HEK293 (cell line): ENCODE measurements around the gene DDC.

Experiments
- ATF2 ChIP-seq: fragments of 450-650 bp; formaldehyde crosslinking; IDR thresholded peaks from 2 replicates; pipeline ENCODE4 v1.5.1; 2016; ENCODE audit warnings: missing biosample characterization, missing genetic modification characterization, low read depth
- CTCF ChIP-seq: fragments of 450-650 bp; formaldehyde crosslinking; IDR thresholded peaks from 2 replicates; pipeline ENCODE4 v1.5.1; 2016; ENCODE audit warnings: missing biosample characterization, missing genetic modification characterization
- ZNF184 ChIP-seq: fragments of 450-650 bp; IDR thresholded peaks from 2 replicates; pipeline ENCODE4 v1.5.1; 2018; ENCODE audit warnings: missing biosample characterization, mild to moderate bottlenecking, missing genetic modification characterization
- ZNF561 ChIP-seq: fragments of 450-650 bp; IDR thresholded peaks from 2 replicates; pipeline ENCODE4 v1.5.1; 2018; ENCODE audit warnings: missing biosample characterization, missing genetic modification characterization, borderline replicate concordance

- no peak for TF ChIP-seq CTCF (tag by site-specific recombination)
- no peak for TF ChIP-seq ATF2 (tag by site-specific recombination)
- no peak for TF ChIP-seq ZNF184 (tag by site-specific recombination)
- TF ChIP-seq ZNF561 = no peak
These were observed 42.4 kb upstream of the DDC start for GRCh38 chr7:50607524-50608125.
